H9 (cell line): ENCODE measurements around the gene SOSTDC1. TPM values are rescaled to one million over a fixed set of nuclear protein-coding genes. Genes with fewer than 3 reads are reported as not detected.

Source experiments
- DNase-seq: peaks from one replicate; pipeline ENCODE4 v3.0.0-alpha.2; 2017
- H2AFZ ChIP-seq: one replicate; pipeline ENCODE4 v1.6.1; 2013; ENCODE audit warnings: mild to moderate bottlenecking, low read length, control low read depth, moderate library complexity
- H2AK5ac ChIP-seq: 2 replicates; pipeline ENCODE4 v1.6.1; 2013; ENCODE audit warnings: low read length, control low read depth, mixed read lengths; ENCODE audit not compliant: insufficient read length
- H2BK120ac ChIP-seq: one replicate; pipeline ENCODE4 v1.6.1; 2013; ENCODE audit warnings: low read depth, mild to moderate bottlenecking, low read length, control low read depth, inconsistent platforms; ENCODE audit not compliant: poor library complexity, severe bottlenecking
- H2BK12ac ChIP-seq: 2 replicates; pipeline ENCODE4 v1.6.1; 2013; ENCODE audit warnings: low read length, control low read depth, mixed read lengths, low read depth; ENCODE audit not compliant: insufficient read length
- H2BK15ac ChIP-seq: 2 replicates; pipeline ENCODE4 v1.6.1; 2013; ENCODE audit warnings: low read depth, low read length, control low read depth
- H2BK20ac ChIP-seq: one replicate; pipeline ENCODE4 v1.6.1; 2013; ENCODE audit warnings: low read depth, mild to moderate bottlenecking, low read length, control low read depth, inconsistent platforms; ENCODE audit not compliant: poor library complexity, severe bottlenecking
- H2BK5ac ChIP-seq: 2 replicates; pipeline ENCODE4 v1.6.1; 2013; ENCODE audit warnings: low read length, control low read depth, mixed read lengths; ENCODE audit not compliant: insufficient read length
- H3K14ac ChIP-seq: 2 replicates; pipeline ENCODE4 v1.6.1; 2013; ENCODE audit warnings: low read length, control low read depth; ENCODE audit not compliant: insufficient read depth
- H3K18ac ChIP-seq: 2 replicates; pipeline ENCODE4 v1.6.1; 2013; ENCODE audit warnings: low read depth, mild to moderate bottlenecking, mixed read lengths, low read length, control low read depth; ENCODE audit not compliant: insufficient read length
- H3K23ac ChIP-seq: 2 replicates; pipeline ENCODE4 v1.6.1; 2013; ENCODE audit warnings: low read length, control low read depth, mixed read lengths, low read depth; ENCODE audit not compliant: insufficient read length
- H3K23me2 ChIP-seq: 2 replicates; pipeline ENCODE4 v1.6.1; 2013; ENCODE audit warnings: low read depth, mild to moderate bottlenecking, mixed read lengths, low read length, control low read depth; ENCODE audit not compliant: insufficient read length, poor library complexity, severe bottlenecking
- H3K27ac ChIP-seq: 2 replicates; pipeline ENCODE4 v1.5.1; 2013; ENCODE audit warnings: low read length, control low read depth, mixed read lengths, low read depth; ENCODE audit not compliant: insufficient read length
- H3K27me3 ChIP-seq: 2 replicates; pipeline ENCODE4 v1.6.1; 2013; ENCODE audit warnings: low read length, control low read depth, inconsistent platforms; ENCODE audit not compliant: insufficient read depth
- H3K4ac ChIP-seq: 2 replicates; pipeline ENCODE4 v1.6.1; 2013; ENCODE audit warnings: low read depth, mild to moderate bottlenecking, control low read depth, inconsistent platforms, low read length, moderate library complexity
- H3K4me1 ChIP-seq: 2 replicates; pipeline ENCODE4 v1.6.1; 2013; ENCODE audit warnings: low read length, control low read depth, inconsistent platforms; ENCODE audit not compliant: insufficient read depth
- H3K4me2 ChIP-seq: 2 replicates; pipeline ENCODE4 v1.6.1; 2013; ENCODE audit warnings: low read length, control low read depth, mixed read lengths; ENCODE audit not compliant: insufficient read length, insufficient read depth
- H3K56ac ChIP-seq: 2 replicates; pipeline ENCODE4 v1.6.1; 2013; ENCODE audit warnings: low read depth, mild to moderate bottlenecking, mixed read lengths, low read length, control low read depth; ENCODE audit not compliant: insufficient read length
- H3K79me1 ChIP-seq: 2 replicates; pipeline ENCODE4 v1.6.1; 2013; ENCODE audit warnings: low read depth, mild to moderate bottlenecking, moderate library complexity, low read length, control low read depth, inconsistent platforms; ENCODE audit not compliant: insufficient read depth, poor library complexity, severe bottlenecking
- H3K79me2 ChIP-seq: 2 replicates; pipeline ENCODE4 v1.6.1; 2013; ENCODE audit warnings: low read length, control low read depth, inconsistent platforms; ENCODE audit not compliant: insufficient read depth
- H3K9ac ChIP-seq: 2 replicates; pipeline ENCODE4 v1.6.1; 2013; ENCODE audit warnings: low read length, control low read depth, mixed read lengths; ENCODE audit not compliant: insufficient read length; ENCODE audit errors: extremely low read depth
- H3K9me3 ChIP-seq: one replicate; pipeline ENCODE4 v1.6.1; 2013; ENCODE audit warnings: low read depth, low read length, inconsistent platforms; ENCODE audit not compliant: control insufficient read depth
- H3T11ph ChIP-seq: one replicate; pipeline ENCODE4 v1.6.1; 2013; ENCODE audit warnings: mild to moderate bottlenecking, low read length, control low read depth, inconsistent platforms
- H4K20me1 ChIP-seq: one replicate; pipeline ENCODE4 v1.6.1; 2013; ENCODE audit not compliant: control insufficient read depth, insufficient read length, insufficient read depth
- H4K5ac ChIP-seq: 2 replicates; pipeline ENCODE4 v1.6.1; 2013; ENCODE audit warnings: low read depth, mild to moderate bottlenecking, mixed read lengths, low read length, control low read depth; ENCODE audit not compliant: insufficient read length
- H4K8ac ChIP-seq: replicated peaks from 2 replicates; pipeline ENCODE4 v1.6.1; 2013; ENCODE audit warnings: low read length, control low read depth, mixed read lengths, low read depth; ENCODE audit not compliant: insufficient read length
- H4K91ac ChIP-seq: 2 replicates; pipeline ENCODE4 v1.6.1; 2013; ENCODE audit warnings: low read depth, mild to moderate bottlenecking, moderate library complexity, mixed read lengths, low read length, control low read depth; ENCODE audit not compliant: insufficient read length
- H3K27ac Mint-ChIP-seq, 3 experiments: 2 replicates in 2 of 3; 3 replicates in 1 of 3; pipeline ENCODE4 v1.8.0; 2020 to 2021; ENCODE audit warnings: mixed read lengths in 3 of 3, mild to moderate bottlenecking in 1 of 3, moderate library complexity in 1 of 3
- H3K27me3 Mint-ChIP-seq: 2 replicates; pipeline ENCODE4 v1.8.0; 2021; ENCODE audit warnings: low read depth, mild to moderate bottlenecking, moderate library complexity, mixed read lengths
- H3K36me3 Mint-ChIP-seq, 3 experiments: 2 replicates in 2 of 3; 3 replicates in 1 of 3; pipeline ENCODE4 v1.8.0; 2020 to 2021; ENCODE audit warnings: low read depth in 3 of 3, mixed read lengths in 3 of 3; ENCODE audit not compliant: insufficient read depth in 1 of 3
- H3K4me1 Mint-ChIP-seq, 2 experiments: 2 replicates each; pipeline ENCODE4 v1.8.0; 2020; ENCODE audit warnings: mixed read lengths in 2 of 2
- H3K4me3 Mint-ChIP-seq, 2 experiments: 2 replicates in 1 of 2; 3 replicates in 1 of 2; pipeline ENCODE4 v1.8.0; 2020 to 2021; ENCODE audit warnings: mild to moderate bottlenecking in 2 of 2, mixed read lengths in 2 of 2, moderate library complexity in 1 of 2
- H3K9me3 Mint-ChIP-seq, 2 experiments: 2 replicates in 1 of 2; 3 replicates in 1 of 2; pipeline ENCODE4 v1.8.0; 2020; ENCODE audit warnings: mild to moderate bottlenecking in 2 of 2, mixed read lengths in 2 of 2, moderate library complexity in 1 of 2
- total RNA-seq: library from RNA; stranded (reverse); gene quantifications from 2 replicates; pipeline ENCODE4 v1.2.1, GENCODE V29; 2021
- TF ChIP-seq, protein P1 (sequence below): fragments of 200-600 bp; sonication (generic); conservative IDR thresholded peaks from 3 replicates; pipeline ENCODE4 v1.8.0; 2021; ENCODE audit warnings: antibody characterized with exemption, mild to moderate bottlenecking

The SOSTDC1 gene
- total RNA-seq, 1 experiment from 2014 or later, result not detected

DNA sequence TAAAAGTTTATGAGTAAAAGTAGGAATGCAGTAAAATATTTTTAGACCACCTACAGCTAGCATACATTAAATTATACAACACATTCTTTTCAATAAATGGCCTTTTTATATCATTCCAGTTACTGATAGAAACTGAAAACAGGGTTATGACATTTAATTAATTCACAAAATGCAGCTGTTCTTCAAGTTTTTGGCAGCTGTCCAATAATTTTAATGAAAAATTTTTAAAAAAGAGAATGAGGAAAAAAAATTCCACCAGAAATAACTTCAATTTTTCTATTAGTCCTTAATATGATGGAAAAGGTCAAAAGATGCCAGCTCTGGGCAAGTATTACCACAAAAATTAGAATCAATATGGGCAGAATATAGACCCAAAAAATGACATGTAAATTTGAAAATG is 49.2 kb upstream of the SOSTDC1 start:
- Histone ChIP-seq H4K8ac (no peak overlapping the region), H2AK5ac (no peak overlapping the region), H3K27me3 (no peaks in the 10 kb centered on the region), H3K4me1 (peaks cover 4% of the 10 kb centered on the region; the same call in 1 of the 2 replicates), H3K23ac (no peak overlapping the region), H3K4me2 (no peak overlapping the region), H2BK12ac (no peak overlapping the region), H2AFZ (no peak overlapping the region), H4K20me1 (no peaks in the 10 kb centered on the region), H3K18ac (no peak overlapping the region), H2BK120ac (no peak overlapping the region), H2BK5ac (no peak overlapping the region), H3K23me2 (no peaks in the 10 kb centered on the region), H3K9ac (no peak overlapping the region), H4K91ac (no peak overlapping the region), H3K14ac (no peak overlapping the region), H2BK20ac (no peak overlapping the region), H3K79me2 (no peaks in the 10 kb centered on the region), H3T11ph (no peak overlapping the region), H3K56ac (no peak overlapping the region), H3K4ac (no peak overlapping the region), H3K27ac (no peak overlapping the region), H2BK15ac (no peak overlapping the region), H3K9me3 (no peaks in the 10 kb centered on the region), H3K79me1 (no peaks in the 10 kb centered on the region), H4K5ac (no peak overlapping the region)
- peaks cover 5 to 14% of the 10 kb centered on the region in 2 experiments; a peak in 3 of 4 replicates for H3K4me1 Mint-ChIP-seq
- TF ChIP-seq, protein P1, sequence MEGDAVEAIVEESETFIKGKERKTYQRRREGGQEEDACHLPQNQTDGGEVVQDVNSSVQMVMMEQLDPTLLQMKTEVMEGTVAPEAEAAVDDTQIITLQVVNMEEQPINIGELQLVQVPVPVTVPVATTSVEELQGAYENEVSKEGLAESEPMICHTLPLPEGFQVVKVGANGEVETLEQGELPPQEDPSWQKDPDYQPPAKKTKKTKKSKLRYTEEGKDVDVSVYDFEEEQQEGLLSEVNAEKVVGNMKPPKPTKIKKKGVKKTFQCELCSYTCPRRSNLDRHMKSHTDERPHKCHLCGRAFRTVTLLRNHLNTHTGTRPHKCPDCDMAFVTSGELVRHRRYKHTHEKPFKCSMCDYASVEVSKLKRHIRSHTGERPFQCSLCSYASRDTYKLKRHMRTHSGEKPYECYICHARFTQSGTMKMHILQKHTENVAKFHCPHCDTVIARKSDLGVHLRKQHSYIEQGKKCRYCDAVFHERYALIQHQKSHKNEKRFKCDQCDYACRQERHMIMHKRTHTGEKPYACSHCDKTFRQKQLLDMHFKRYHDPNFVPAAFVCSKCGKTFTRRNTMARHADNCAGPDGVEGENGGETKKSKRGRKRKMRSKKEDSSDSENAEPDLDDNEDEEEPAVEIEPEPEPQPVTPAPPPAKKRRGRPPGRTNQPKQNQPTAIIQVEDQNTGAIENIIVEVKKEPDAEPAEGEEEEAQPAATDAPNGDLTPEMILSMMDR, result no peak
- no peaks in the 10 kb centered on the region for H3K27me3 Mint-ChIP-seq
- H3K4me3 Mint-ChIP-seq, result no peak overlapping the region
- no peaks in the 10 kb centered on the region for H3K9me3 Mint-ChIP-seq
- no peak overlapping the region for H3K27ac Mint-ChIP-seq
- DNase-seq, result no peak
- H3K36me3 Mint-ChIP-seq, result no peaks in the 10 kb centered on the region
